HG03460 (cell line): ENCODE data around the gene ARHGEF5.

Source experiments
- ATAC-seq: cut with Tn5 transposase; IDR thresholded peaks from one replicate; pipeline ENCODE4 v1.9.1; 2021; ENCODE audit not compliant: unreplicated experiment

The ARHGEF5 gene

GRCh38 chr7:144379776-144380384, 24.7 kb downstream of the ARHGEF5 start:
- no peak for ATAC-seq

- ATAC-seq: no peak
These were observed 28.9 kb downstream of the ARHGEF5 start for GRCh38 chr7:144384071-144384470.

- ATAC-seq: no peak
These were observed 29.5 kb downstream of the ARHGEF5 start for GRCh38 chr7:144384555-144385245.

- ATAC-seq: no peak
These were observed 31.5 kb downstream of the ARHGEF5 start for GRCh38 chr7:144386741-144387140.

- ATAC-seq: no peak
These were observed 33.7 kb downstream of the ARHGEF5 start for GRCh38 chr7:144388950-144389349.

GRCh38 chr7:144390481-144390880, 35.3 kb downstream of the ARHGEF5 start:
- ATAC-seq: no peak

- ATAC-seq: no peak
These were observed 35.8 kb downstream of the ARHGEF5 start for GRCh38 chr7:144391014-144391413.

GRCh38 chr7:144391823-144392255, 36.6 kb downstream of the ARHGEF5 start:
- no peak for ATAC-seq

- no peak for ATAC-seq
These were observed 41.9 kb downstream of the ARHGEF5 start for GRCh38 chr7:144397086-144397485.

- ATAC-seq: no peak
These were observed 43.1 kb downstream of the ARHGEF5 start for GRCh38 chr7:144398291-144398690.

GRCh38 chr7:144398911-144399310, 43.7 kb downstream of the ARHGEF5 start:
- ATAC-seq: no peak

GRCh38 chr7:144399946-144400345, 44.7 kb downstream of the ARHGEF5 start:
- ATAC-seq: no peak

GRCh38 chr7:144401490-144401889, 46.3 kb downstream of the ARHGEF5 start:
- ATAC-seq: no peak

- ATAC-seq: no peak
These were observed 47.9 kb downstream of the ARHGEF5 start for GRCh38 chr7:144403102-144403501.

GRCh38 chr7:144403649-144404061, 48.5 kb downstream of the ARHGEF5 start, which contains the start of gene NOBOX:
Gene NOBOX (minus strand): TSS chr7:144403693.
- ATAC-seq: no peak

GRCh38 chr7:144404946-144405345, 49.7 kb downstream of the ARHGEF5 start:
- no peak for ATAC-seq

GRCh38 chr7:144407266-144407931, 52.2 kb downstream of the ARHGEF5 start:
- no peak for ATAC-seq

- no peak for ATAC-seq
These were observed 52.9 kb downstream of the ARHGEF5 start for GRCh38 chr7:144408121-144408520.

GRCh38 chr7:144410441-144410840, 55.2 kb downstream of the ARHGEF5 start:
- no peak for ATAC-seq

GRCh38 chr7:144414815-144415214, 59.6 kb downstream of the ARHGEF5 start:
- no peak for ATAC-seq

GRCh38 chr7:144415858-144416257, 60.7 kb downstream of the ARHGEF5 start:
- no peak for ATAC-seq

GRCh38 chr7:144416341-144416740, 61.1 kb downstream of the ARHGEF5 start:
- no peak for ATAC-seq
